NCI-H510A treated with DMSO at 0.1 percent for 48 hours (cell line): ENCODE data around the gene TRABD.

ENCODE experiments used
- DNase-seq: peaks from one replicate; lab custom pipeline; 2025; lab: John Stamatoyannopoulos, UW

Gene TRABD

DNA sequence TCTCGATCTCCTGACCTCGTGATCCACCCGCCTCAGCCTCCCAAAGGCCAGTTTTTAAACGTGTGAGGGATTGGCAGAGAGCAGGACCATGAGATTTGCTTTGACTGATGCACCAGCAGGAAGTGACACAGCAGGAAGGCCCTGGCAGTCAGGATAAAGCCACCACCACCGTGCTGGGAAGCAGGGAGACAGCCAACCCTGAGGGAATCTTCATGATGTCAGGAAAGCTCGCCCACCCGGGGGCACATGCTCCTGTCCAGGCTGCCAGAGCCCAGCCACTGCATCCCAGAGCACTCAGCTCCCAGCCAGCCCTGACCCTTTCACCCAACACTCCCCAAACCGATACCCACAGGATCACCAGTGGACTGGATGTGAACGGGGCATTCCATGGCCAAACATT lies 53.0 kb downstream of the TRABD start:
- no peak for DNase-seq

GRCh38 chr22:50242406-50242949 lies 56.8 kb downstream of the TRABD start:
- no peak for DNase-seq

DNA sequence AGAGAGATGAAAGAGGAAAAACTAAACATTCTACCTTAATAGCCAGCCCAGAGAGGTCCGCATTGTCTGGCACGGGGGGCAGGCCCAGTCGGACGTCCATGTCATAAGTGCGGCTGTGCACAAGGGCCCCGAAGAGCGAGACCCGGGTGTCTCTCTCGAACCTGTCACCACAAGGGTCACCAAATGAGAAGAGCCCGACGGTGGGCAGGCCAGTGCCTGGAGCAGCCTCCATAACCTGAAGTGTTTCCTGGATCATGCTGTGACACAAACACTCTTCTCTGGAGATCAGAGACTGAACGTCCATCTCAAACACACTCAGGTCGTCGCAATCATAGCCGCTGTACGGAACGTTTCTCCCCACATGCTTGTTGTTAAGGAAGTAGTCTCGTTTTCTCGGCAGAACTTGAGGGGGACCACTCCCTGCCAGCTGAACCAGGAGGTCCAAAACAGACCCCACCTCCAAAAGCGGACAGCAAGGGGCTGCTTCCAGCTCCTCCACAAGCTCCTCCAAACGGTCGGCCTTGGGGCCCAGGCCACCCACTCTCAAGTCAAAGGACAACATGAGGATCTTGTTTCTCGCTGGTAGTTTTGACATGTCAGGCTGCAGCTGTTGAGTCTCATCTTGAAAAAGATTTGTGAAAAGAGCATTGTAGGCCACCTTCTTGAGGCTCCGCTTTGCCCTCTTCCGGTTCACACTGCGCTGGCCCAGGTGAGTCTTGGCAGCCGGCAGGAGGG lies 58.1 kb downstream of the TRABD start:
- no peak for DNase-seq

GRCh38 chr22:50244420-50245213 lies 58.9 kb downstream of the TRABD start, which contains the start of gene TUBGCP6:
TUBGCP6 (minus strand) TSS chr22:50245023; CDS start chr22:50244459, 564 bp downstream.
- peak; percentile 75 for DNase-seq

GRCh38 chr22:50245214-50246072 lies 59.7 kb downstream of the TRABD start:
- no peak for DNase-seq

DNA sequence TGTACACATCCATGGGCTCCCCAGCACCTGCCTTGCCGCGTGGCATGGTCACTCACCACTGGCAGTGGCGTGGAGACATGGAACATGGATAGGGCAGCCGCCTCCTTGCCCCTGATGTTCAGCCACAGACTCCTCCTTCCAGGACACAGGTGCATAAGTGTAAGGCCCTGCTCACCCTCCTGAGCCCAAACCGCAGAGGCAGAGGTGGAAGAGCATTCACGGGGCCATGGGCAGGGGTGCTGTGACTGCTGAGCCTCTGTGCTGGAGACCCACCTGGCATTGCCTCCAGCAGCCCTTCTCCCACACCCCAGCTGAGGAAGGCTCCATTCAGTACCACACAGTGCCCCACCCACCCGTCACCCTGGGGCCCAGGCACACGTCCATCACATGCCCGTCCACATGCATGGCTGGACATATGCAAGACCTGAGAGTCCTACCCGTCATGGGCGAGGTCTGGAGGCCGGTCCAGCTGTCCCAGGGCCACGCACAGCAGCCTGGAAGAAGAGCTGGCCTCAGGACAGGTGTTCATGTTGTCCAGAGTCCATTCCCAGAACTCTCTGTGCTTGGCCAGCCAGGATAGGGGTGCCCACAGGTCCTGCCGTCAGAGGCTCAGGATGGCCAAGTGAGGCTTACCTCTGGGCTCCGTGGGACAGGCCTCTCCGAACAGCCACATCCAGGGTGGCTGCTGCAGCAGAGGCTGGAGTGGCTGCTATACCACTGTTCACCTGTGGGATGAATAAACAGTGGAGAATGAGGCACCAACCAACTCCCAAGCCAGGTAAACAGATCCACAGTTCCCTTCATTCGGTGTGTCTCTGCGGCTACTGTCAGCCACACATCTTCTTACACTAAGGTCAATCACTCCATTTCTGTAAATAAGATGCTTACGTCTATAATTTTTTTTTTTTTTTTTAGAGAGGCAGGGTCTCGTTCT lies 60.8 kb downstream of the TRABD start:
- DNase-seq: no peak

DNA sequence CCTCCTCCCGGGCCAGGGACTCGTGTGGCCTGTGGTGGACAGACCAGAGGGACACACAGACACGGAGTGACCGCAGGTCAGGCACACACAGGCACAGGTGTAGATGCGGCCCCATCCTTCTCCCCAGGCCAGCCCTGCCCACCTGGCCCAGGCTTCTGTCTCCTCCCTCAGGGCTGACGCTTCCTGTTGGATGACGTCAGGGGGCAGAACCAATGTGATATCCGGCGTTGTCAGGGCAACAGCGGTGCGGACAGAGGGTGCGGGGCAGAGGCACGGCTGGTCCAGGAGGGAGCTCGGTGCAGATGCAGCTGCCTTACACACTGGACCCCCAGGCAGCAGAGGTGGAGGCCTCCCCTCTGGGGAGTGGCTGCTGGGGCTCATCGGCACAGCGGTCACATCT lies 62.0 kb downstream of the TRABD start:
- peak; percentile 64 for DNase-seq

- DNase-seq: no peak
Measured at GRCh38 chr22:50248196-50249081, 62.7 kb downstream of the TRABD start.
